ENCODE measurements around the gene RGL3. TPM values are rescaled to one million over a fixed set of nuclear protein-coding genes. Genes with fewer than 3 reads are reported as not detected.
"Not testable (repeated sequence)": the region's sequence is repeated elsewhere in the genome, so short reads cannot be mapped to it uniquely, and the experiment has no call there.

The RGL3 gene
- total RNA-seq, 1 donor from 2014 or later = 0.33 TPM

DNA sequence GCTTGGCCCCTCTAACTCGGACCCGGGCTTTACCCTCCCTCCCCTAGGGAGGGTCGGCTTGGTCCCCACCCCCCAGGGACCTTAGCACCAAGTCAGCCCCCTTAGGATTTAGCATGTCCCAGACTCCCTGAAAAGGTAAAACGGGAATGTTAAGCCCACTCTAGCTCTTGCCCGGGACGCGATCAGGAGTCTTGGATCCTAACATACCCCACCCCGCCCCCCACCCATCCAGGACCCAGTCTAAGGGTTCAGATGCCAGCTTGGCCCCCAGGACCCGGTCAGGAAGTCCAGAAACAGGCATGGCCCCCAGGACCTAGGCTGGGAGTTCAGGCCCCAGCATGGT is 35.4 kb downstream of the RGL3 start:
- ATAC-seq (ENCODE audit: low read depth) = no peak
- H3K9me3 Mint-ChIP-seq = no peaks in the 10 kb centered on the region
- no peaks in the 10 kb centered on the region for H3K27me3 Mint-ChIP-seq
- peaks cover 49% of the 10 kb centered on the region for H3K4me1 Mint-ChIP-seq
- TF ChIP-seq, protein P1, sequence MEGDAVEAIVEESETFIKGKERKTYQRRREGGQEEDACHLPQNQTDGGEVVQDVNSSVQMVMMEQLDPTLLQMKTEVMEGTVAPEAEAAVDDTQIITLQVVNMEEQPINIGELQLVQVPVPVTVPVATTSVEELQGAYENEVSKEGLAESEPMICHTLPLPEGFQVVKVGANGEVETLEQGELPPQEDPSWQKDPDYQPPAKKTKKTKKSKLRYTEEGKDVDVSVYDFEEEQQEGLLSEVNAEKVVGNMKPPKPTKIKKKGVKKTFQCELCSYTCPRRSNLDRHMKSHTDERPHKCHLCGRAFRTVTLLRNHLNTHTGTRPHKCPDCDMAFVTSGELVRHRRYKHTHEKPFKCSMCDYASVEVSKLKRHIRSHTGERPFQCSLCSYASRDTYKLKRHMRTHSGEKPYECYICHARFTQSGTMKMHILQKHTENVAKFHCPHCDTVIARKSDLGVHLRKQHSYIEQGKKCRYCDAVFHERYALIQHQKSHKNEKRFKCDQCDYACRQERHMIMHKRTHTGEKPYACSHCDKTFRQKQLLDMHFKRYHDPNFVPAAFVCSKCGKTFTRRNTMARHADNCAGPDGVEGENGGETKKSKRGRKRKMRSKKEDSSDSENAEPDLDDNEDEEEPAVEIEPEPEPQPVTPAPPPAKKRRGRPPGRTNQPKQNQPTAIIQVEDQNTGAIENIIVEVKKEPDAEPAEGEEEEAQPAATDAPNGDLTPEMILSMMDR (IDR thresholded peaks at IDR 0.05) = no peak
- no peak overlapping the region for H3K27ac Mint-ChIP-seq
- H3K4me3 Mint-ChIP-seq = peak overlapping the region; percentile 74
- DNase-seq = no peak
- H3K36me3 Mint-ChIP-seq (ENCODE audit: low read depth) = no peaks in the 10 kb centered on the region
- ChIA-PET POLR2A (interaction anchor here (0.6 to 4.6 kb wide), 7 partner anchors 9 to 409 kb away, joined by 3 to 60 read pairs (median 8); partner anchors contain the start of genes ODAD3, PRKCSH, RGL3 and SWSAP1), CTCF (interaction anchor here (0.9 to 2.8 kb wide), 5 partner anchors 8 to 99 kb away, joined by 3 to 20 read pairs (median 9); partner anchors contain the start of genes ODAD3, PRKCSH and SWSAP1)
- intact Hi-C loops (cut with micrococcal nuclease) = loop anchor here (1.0 to 2.0 kb wide), 2 partner anchors 8 to 213 kb away; partner anchors contain the start of gene ZNF627

DNA sequence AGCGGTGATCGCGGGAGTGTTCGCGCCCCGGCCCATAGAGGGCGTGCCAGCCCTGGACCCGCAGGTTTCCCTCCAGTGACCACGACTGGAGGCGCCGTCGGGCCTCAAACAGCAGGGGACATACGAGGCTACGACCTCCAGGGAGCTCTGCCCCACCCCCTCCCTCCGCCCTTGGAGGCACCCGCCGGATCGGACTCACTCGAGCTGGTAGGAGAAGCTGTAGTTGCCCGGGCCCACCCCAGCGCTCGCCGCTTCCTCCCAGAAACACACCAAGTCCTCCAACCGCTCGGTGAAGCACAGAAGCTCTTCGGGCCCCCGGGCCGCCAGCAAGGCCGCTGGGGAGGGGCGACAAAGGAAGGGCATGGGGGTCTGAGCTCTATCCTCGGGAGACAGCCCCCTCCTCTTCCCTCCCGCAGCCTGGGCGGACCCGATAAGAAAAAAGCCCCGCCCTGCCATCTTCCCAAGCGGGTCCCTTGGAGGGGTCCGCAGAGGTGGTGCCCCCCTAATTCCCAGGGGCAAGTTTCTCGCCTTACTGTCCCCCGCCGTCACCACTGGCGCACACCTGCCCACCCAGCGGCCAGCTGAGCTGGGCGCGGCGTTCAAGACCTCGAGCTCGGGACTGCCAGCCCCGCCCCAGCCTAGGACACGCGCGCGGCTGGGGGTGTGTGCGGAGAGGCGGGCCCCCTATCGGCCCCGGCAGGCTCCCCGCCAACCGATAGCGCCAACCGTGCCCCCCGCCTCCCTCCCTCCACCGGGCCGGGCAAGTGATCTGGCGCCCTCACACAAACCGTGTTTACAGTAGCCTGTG is 36.0 kb downstream of the RGL3 start:
- CTCF ChIA-PET = interaction anchor here (0.7 to 2.8 kb wide), 15 partner anchors 8 to 100 kb away, joined by 3 to 20 read pairs (median 4); partner anchors contain the start of genes ELAVL3, ODAD3, PRKCSH and SWSAP1
- TF ChIP-seq, protein P1 (IDR thresholded peaks at IDR 0.05) = peak; percentile 69
- peak overlapping the region; percentile 74 for H3K4me3 Mint-ChIP-seq
- no peak for ATAC-seq (ENCODE audit: low read depth)
- DNase-seq = peak; percentile 48
- H3K9me3 Mint-ChIP-seq = no peaks in the 10 kb centered on the region
- H3K27ac Mint-ChIP-seq = peak overlapping the region; percentile 24
- peaks cover 49% of the 10 kb centered on the region for H3K4me1 Mint-ChIP-seq
- no peaks in the 10 kb centered on the region for H3K36me3 Mint-ChIP-seq (ENCODE audit: low read depth)
- H3K27me3 Mint-ChIP-seq = no peaks in the 10 kb centered on the region
- POLR2A ChIA-PET = interaction anchor here (0.6 to 4.6 kb wide), 10 partner anchors 8 to 822 kb away, joined by 3 to 60 read pairs (median 4); partner anchors contain the start of genes ODAD3, PRKCSH, RGL3 and SWSAP1
- intact Hi-C loops (cut with micrococcal nuclease) = loop anchor here (1.0 to 2.0 kb wide), 2 partner anchors 8 to 214 kb away; partner anchors contain the start of gene ZNF627

DNA sequence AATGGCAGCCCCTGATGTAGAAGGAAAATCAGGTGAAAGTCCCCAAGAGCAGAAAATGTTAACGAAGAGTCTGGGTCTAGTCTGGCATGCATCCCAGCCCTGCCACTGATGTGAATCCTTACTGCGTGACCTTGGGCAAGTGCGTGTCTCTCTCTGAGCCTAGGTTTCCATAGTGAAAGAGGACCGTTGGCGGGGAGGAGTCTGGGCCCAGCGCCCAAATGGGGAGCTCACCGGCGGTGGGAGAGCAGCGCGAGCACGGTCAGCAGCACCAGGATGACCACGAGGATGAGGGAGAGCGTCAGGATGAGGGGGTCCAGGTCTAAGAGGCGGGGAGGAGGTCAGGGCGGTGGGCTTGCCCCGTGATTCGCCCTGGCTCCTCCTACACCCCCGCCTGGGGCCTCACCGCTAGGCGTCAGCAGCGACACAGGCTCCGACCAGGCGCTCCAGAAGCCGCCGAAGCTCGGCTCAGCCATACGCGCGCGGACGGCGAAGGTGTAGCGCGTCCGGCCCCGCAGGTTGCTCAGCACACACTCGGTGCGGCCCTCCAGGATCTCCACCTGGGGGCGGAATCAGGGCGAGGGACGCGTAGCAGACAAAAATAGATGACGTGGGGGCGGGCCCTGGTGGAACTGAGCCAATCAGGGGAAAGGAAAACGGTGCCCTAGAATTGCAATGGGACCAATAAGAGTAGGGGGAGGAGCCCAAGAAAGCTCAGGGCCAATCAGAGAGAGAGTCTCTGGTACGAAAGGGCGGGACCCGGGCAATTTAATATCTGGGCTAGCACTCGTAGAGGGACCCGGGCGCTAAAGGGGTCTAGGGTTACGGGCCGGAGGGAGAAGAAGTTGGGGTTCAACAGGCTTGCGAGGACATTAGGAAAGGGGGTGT is 38.2 kb downstream of the RGL3 start:
- H3K27me3 Mint-ChIP-seq = no peaks in the 10 kb centered on the region
- peak; percentile 85 for ATAC-seq (ENCODE audit: low read depth)
- TF ChIP-seq, protein P1 (IDR thresholded peaks at IDR 0.05) = no peak
- intact Hi-C loops (cut with micrococcal nuclease) = loop anchor here (1.0 kb wide), 9 partner anchors 25 to 138 kb away; partner anchors contain the start of genes CCDC159, ODAD3, PRKCSH and TMEM205
- peak; percentile 91 for DNase-seq
- H3K4me1 Mint-ChIP-seq = peaks cover 48% of the 10 kb centered on the region
- ChIA-PET POLR2A (interaction anchor here (0.5 to 4.6 kb wide), 16 partner anchors 12 to 1499 kb away, joined by 3 to 60 read pairs (median 5); partner anchors contain the start of genes CCDC159, ECSIT, ELOF1 and ODAD3), CTCF (interaction anchor here (0.7 to 2.7 kb wide), 29 partner anchors 10 to 434 kb away, joined by 3 to 27 read pairs (median 4); partner anchors contain the start of genes ELAVL3, ODAD3, PRKCSH and RAB3D)
- H3K36me3 Mint-ChIP-seq (ENCODE audit: low read depth) = peaks cover 8% of the 10 kb centered on the region
- H3K4me3 Mint-ChIP-seq = peak overlapping the region; percentile 92
- H3K9me3 Mint-ChIP-seq = no peaks in the 10 kb centered on the region
- H3K27ac Mint-ChIP-seq = peak overlapping the region; percentile 100

DNA sequence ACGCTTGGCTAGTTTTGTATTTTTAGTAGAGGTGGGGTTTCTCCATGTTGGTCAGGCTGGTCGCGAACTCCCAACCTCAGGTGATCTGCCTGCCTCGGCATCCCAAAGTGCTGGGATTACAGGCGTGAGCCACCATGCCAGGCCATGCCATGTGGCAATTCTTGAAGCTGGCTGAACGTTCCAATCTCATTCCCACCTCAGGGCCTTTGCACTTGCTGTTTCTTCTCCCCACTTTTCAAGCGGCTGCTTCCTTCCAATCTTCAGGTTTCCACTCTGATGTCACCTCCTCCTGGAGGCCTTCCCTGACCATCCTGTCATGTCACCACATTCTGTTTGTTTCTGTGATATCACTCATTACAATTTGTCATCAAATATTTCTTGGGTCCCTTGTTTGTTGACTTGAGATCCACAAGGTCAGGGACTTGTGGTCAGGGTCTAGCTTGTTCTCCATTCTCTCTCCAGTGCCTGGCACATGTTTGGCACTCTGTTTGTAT is 39.2 kb downstream of the RGL3 start:
- no peaks in the 10 kb centered on the region for H3K9me3 Mint-ChIP-seq
- ATAC-seq (ENCODE audit: low read depth) = no peak
- DNase-seq = no peak
- peaks cover 8% of the 10 kb centered on the region for H3K36me3 Mint-ChIP-seq (ENCODE audit: low read depth)
- TF ChIP-seq, protein P1 (IDR thresholded peaks at IDR 0.05) = no peak
- H3K27ac Mint-ChIP-seq = peak overlapping the region; percentile 100
- ChIA-PET CTCF (interaction anchor here (1.0 to 2.7 kb wide), 6 partner anchors 27 to 181 kb away, joined by 3 to 27 read pairs (median 8); partner anchors contain the start of gene ELAVL3), POLR2A (interaction anchor here (0.7 kb wide), 1 partner anchor 73 kb away, joined by 3 read pairs; no protein-coding TSS in a partner anchor)
- peaks cover 48% of the 10 kb centered on the region for H3K4me1 Mint-ChIP-seq
- H3K27me3 Mint-ChIP-seq = no peaks in the 10 kb centered on the region
- intact Hi-C loops (cut with micrococcal nuclease) = loop anchor here (1.0 kb wide), 1 partner anchor 87 kb away; no protein-coding TSS in a partner anchor
- H3K4me3 Mint-ChIP-seq = peak overlapping the region; percentile 41

DNA sequence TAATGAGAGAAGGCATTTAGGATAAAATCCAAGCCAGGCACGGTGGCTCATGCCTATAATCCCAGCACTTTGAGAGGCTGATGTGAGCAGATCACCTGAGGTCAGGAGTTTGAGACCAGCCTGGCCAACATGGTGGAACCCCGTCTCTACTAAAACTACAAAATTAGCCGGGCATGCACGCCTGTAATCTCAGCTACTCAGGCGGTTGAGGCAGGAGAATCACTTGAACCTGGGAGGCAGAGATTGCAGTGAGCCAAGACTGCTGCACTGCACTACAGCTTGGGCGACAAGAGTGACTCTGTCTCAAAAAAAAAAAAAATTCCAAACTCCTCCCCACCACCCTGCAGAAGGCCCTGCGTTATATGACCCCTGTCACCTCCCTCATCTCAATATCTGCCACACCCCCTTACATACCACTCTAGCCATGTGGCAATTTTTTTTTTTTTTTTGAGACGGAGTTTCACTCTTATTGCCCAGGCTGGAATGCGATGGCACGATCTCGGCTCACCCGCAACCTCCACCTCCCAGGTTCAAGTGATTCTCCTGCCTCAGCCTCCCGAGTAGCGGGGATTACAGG is 39.8 kb downstream of the RGL3 start:
- POLR2A ChIA-PET = not testable (repeated sequence)

More for the DNA sequence above, 39.8 kb downstream of the RGL3 start:
- H3K4me3 Mint-ChIP-seq; ATAC-seq (ENCODE audit: low read depth); DNase-seq; intact Hi-C loops (cut with micrococcal nuclease); H3K27ac Mint-ChIP-seq; H3K9me3 Mint-ChIP-seq; H3K36me3 Mint-ChIP-seq (ENCODE audit: low read depth); H3K27me3 Mint-ChIP-seq: not testable (repeated sequence)
- CTCF ChIA-PET = interaction anchor here (1.0 to 2.7 kb wide), 4 partner anchors 27 to 103 kb away, joined by 3 to 27 read pairs (median 10); partner anchors contain the start of gene ELAVL3
- H3K4me1 Mint-ChIP-seq = peaks cover 44% of the 10 kb centered on the region

All from activated B cell treated with CpG ODN at 0.5 μM for 24 hours (primary cell).